IPS-20b (cell line): ENCODE results near the gene PCSK2.

ENCODE experiments used
- H3K27ac ChIP-seq: one replicate; pipeline ENCODE4 v1.5.1; 2013; ENCODE audit warnings: low read length
- H3K27me3 ChIP-seq: 2 replicates; pipeline ENCODE4 v1.6.1; 2013; ENCODE audit warnings: mild to moderate bottlenecking, low read length, inconsistent platforms; ENCODE audit not compliant: insufficient read depth
- H3K36me3 ChIP-seq: 2 replicates; pipeline ENCODE4 v1.6.1; 2013; ENCODE audit warnings: low read depth, mild to moderate bottlenecking, inconsistent platforms, low read length, moderate library complexity; ENCODE audit not compliant: insufficient read depth
- H3K4me1 ChIP-seq: 2 replicates; pipeline ENCODE4 v1.6.1; 2013; ENCODE audit warnings: mild to moderate bottlenecking, control low read depth, inconsistent platforms, low read length, moderate library complexity; ENCODE audit not compliant: insufficient read depth
- H3K4me3 ChIP-seq: 2 replicates; pipeline ENCODE4 v1.5.1; 2013; ENCODE audit warnings: mild to moderate bottlenecking, low read length, inconsistent platforms
- H3K9ac ChIP-seq: 2 replicates; pipeline ENCODE4 v1.6.1; 2013; ENCODE audit warnings: low read depth, mild to moderate bottlenecking, inconsistent platforms, low read length, moderate library complexity
- H3K9me3 ChIP-seq: 2 replicates; pipeline ENCODE4 v1.6.1; 2013; ENCODE audit warnings: mild to moderate bottlenecking, low read depth, low read length, inconsistent platforms; ENCODE audit not compliant: insufficient read depth

The PCSK2 gene

GRCh38 chr20:17494201-17494600 lies 267.4 kb downstream of the PCSK2 start:
- Histone ChIP-seq H3K4me3 (no peak overlapping the region), H3K9me3 (no peaks in the 10 kb centered on the region), H3K36me3 (no peaks in the 10 kb centered on the region), H3K9ac (no peak overlapping the region), H3K4me1 (no peaks in the 10 kb centered on the region), H3K27ac (no peak overlapping the region), H3K27me3 (no peaks in the 10 kb centered on the region)

- no peak overlapping the region for H3K27ac ChIP-seq
- no peaks in the 10 kb centered on the region for H3K27me3 ChIP-seq
- no peaks in the 10 kb centered on the region for H3K36me3 ChIP-seq
- H3K4me3 ChIP-seq, result no peak overlapping the region
- H3K9ac ChIP-seq, result no peak overlapping the region
- no peaks in the 10 kb centered on the region for H3K4me1 ChIP-seq
- H3K9me3 ChIP-seq, result no peaks in the 10 kb centered on the region
Measured at GRCh38 chr20:17495826-17496225, 269.0 kb downstream of the PCSK2 start.

- Histone ChIP-seq H3K27ac (no peak overlapping the region), H3K9me3 (no peaks in the 10 kb centered on the region), H3K4me3 (no peak overlapping the region), H3K36me3 (no peaks in the 10 kb centered on the region), H3K9ac (no peak overlapping the region), H3K4me1 (no peaks in the 10 kb centered on the region), H3K27me3 (no peaks in the 10 kb centered on the region)
Measured at GRCh38 chr20:17497821-17498580, 271.2 kb downstream of the PCSK2 start.

DNA sequence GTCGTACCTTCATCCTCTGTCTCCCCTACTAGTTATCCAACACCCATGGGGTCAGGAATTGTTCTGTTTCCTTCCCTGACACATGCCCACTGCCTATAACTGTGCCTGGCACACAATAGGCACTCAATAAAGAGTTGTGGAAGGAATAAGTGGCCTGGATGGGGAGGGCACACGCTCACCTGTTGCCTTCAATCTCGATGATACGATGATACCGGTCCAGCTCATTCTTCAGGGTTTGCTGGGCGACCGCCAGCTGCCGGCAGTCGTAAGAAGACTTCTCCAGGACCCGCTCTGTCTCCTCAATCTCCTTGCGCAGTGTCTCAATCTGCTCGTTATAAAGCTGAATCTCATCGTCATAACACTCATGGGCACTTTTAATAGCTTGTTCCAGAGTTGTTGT lies 271.8 kb downstream of the PCSK2 start:
- H3K4me1 ChIP-seq, result no peaks in the 10 kb centered on the region
- H3K9me3 ChIP-seq, result no peaks in the 10 kb centered on the region
- H3K27me3 ChIP-seq, result no peaks in the 10 kb centered on the region
- no peak overlapping the region for H3K4me3 ChIP-seq
- H3K27ac ChIP-seq, result no peak overlapping the region
- H3K36me3 ChIP-seq, result no peaks in the 10 kb centered on the region
- no peak overlapping the region for H3K9ac ChIP-seq

- H3K36me3 ChIP-seq, result no peaks in the 10 kb centered on the region
- no peak overlapping the region for H3K27ac ChIP-seq
- no peaks in the 10 kb centered on the region for H3K4me1 ChIP-seq
Measured at GRCh38 chr20:17499041-17499440, 272.2 kb downstream of the PCSK2 start.

DNA sequence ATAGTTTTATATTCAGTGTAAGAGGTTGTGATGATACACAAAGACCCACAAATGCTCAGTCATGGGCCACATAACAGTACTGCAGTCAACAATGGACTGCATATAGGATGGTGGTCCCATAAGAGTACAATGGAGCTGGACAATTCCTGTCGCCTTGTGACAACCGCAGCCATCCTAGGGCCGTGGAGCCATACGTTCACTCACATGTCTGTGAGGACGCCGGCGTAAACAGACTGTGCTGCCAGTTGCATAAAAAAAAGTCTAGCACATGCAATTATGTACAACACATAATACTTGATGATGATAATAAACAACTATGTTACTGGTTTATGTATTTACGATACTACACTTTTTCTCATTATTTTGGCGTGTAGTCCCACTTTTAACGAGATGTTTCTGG lies 273.4 kb downstream of the PCSK2 start:
- H3K36me3 ChIP-seq, result no peaks in the 10 kb centered on the region
- H3K27me3 ChIP-seq, result no peaks in the 10 kb centered on the region
- H3K4me3 ChIP-seq, result no peak overlapping the region
- H3K4me1 ChIP-seq, result no peaks in the 10 kb centered on the region
- no peaks in the 10 kb centered on the region for H3K9me3 ChIP-seq
- H3K27ac ChIP-seq, result no peak overlapping the region
- H3K9ac ChIP-seq, result no peak overlapping the region

More at GRCh38 chr20:17499041-17499440, 272.2 kb downstream of the PCSK2 start:
- Histone ChIP-seq H3K9ac (no peak overlapping the region), H3K9me3 (no peaks in the 10 kb centered on the region), H3K4me3 (no peak overlapping the region), H3K27me3 (no peaks in the 10 kb centered on the region)

DNA sequence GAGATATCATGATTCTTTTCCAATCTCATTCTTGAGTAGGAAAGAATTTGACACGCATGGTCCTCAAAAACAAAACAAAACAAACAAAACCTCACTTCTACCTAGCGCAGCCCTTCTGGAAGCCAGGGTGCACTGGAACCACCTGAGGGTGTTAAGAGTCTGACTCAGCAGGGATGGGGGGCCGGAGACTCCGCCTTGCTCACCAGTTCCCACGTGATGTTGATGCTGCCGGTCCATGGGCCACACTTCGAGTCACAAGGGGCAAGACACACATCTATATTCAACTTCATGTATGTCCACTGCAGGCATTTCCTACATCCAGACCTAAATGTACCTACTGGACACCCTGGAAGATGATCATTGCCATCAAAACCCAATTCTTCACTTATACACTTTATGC lies 274.0 kb downstream of the PCSK2 start:
- Histone ChIP-seq H3K4me1 (no peaks in the 10 kb centered on the region), H3K4me3 (no peak overlapping the region), H3K9ac (no peak overlapping the region), H3K27me3 (peaks cover 4% of the 10 kb centered on the region; the same call in 1 of the 2 replicates), H3K27ac (no peak overlapping the region), H3K9me3 (no peaks in the 10 kb centered on the region), H3K36me3 (no peaks in the 10 kb centered on the region)

DNA sequence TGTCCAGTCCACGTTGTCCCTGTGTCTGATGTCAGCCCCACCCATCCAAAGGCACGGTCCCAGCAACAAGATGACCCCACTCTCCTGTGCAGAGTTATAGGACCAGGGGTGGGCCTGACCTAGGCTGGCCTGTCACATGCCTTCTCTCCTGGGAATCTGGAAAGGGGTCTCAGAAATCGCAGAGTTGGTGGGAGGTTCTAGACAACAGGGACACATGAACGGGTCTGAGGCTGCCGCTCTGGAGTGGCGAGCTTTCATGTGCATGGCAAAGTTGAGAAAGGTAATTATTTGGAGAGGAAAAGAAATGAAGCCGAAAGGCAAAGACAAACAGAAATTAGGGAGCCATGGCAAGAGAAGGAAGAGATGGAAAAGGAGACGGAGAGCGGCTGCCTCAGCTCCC lies 274.9 kb downstream of the PCSK2 start:
- Histone ChIP-seq H3K4me1 (no peaks in the 10 kb centered on the region), H3K36me3 (no peaks in the 10 kb centered on the region), H3K27ac (no peak overlapping the region), H3K27me3 (peaks cover 7% of the 10 kb centered on the region), H3K9me3 (no peaks in the 10 kb centered on the region), H3K4me3 (no peak overlapping the region), H3K9ac (no peak overlapping the region)

DNA sequence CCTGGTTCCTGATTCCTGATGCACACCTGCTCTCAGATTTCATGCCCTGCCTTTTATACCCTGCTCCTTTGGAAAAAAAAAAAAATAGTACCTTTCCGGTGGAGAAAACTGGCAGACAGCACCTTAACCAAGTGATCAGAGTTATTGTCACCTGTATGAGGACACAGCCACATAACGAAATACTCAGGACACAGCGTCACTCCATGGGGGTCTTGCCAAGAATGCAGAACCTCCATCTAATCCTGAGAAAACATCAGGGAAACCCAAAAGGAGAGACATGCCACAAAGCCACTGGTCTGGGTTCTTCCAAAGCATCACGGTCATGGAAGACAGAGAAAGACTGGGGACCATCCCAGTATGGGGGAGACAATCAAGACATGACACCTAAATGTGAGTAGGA lies 275.3 kb downstream of the PCSK2 start:
- H3K4me3 ChIP-seq, result no peak overlapping the region

DNA sequence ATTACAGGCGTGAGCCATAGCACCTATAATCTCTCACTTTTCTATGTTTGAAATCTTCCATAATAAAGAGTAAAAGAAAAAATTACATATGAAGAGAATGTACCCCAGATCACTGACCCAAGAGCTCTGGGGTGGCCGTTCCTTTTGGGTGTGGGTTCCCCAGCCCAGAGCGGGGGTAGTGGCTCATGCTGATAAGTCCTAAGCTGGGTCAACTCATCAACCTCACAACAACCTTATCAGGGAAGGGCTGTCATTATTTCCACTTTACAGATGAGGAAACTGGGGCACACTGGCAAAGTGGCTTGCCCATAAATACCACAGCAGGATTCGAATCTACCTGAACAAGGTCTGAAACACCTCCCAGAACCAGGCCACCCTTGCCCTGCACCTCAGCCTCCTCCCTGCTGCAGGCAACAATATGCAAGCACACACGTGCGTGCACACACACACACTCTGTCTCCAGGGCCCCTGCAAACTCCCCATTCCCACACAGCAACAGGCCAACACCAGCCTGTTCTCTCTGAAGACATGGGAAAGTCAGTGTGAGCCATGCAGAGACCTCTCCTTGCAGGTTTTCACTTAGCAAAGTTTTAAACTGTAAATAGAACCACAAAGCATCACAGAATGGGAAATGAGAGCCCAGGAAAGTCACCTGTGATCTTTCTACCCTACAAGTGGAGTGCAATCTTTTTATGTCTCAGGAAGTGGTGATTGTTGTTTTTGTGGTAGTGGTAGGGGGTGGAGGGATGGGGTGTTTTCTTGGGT lies 276.6 kb downstream of the PCSK2 start:
- H3K4me1 ChIP-seq, result no peaks in the 10 kb centered on the region
- H3K9ac ChIP-seq, result no peak overlapping the region
- H3K9me3 ChIP-seq, result no peaks in the 10 kb centered on the region
- H3K27me3 ChIP-seq, result peaks cover 7% of the 10 kb centered on the region
- H3K27ac ChIP-seq, result no peak overlapping the region
- H3K36me3 ChIP-seq, result no peaks in the 10 kb centered on the region
- H3K4me3 ChIP-seq, result no peak overlapping the region

More for the DNA sequence above, 275.3 kb downstream of the PCSK2 start:
- Histone ChIP-seq H3K27me3 (peaks cover 7% of the 10 kb centered on the region), H3K9me3 (no peaks in the 10 kb centered on the region), H3K27ac (no peak overlapping the region), H3K36me3 (no peaks in the 10 kb centered on the region), H3K9ac (no peak overlapping the region), H3K4me1 (no peaks in the 10 kb centered on the region)

DNA sequence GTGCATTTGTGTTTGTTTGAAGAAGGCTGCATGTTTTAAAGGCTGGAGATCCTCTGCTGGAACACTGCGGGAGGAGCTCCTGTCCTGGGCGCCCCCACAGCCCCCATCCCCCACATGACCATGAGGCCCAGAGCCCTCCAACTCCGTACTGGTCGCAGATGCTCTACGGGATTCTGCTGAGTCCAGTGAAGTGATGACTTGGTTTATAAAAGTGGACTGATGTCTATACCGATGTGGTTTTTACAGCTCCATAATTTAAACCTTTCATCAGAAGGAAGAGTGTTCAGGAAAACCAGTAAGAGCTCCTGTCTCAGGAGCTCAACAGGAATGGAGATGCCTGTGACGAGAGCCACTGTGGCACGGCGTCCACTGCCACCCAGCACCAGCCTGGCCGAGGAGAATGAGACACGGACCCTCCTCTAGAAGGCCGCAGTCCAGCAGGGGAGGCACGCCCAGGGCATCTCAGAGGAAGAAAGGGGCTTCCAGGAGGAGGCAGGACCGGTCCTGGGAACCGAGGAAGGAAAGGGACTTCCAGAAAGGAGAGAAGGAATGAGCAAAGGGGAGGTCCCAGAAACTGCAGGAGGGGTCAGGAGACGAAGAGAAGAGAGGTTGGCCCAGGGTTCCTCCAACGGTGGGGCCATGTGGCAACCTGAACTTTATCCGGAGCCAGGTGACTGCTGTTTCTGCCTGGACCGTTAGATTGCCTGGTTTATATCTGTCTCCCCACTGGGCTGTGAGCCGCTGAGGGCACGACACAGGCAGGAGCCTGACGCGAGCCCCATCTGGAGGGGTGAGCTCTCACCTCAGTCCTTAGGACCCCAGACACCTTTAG lies 277.4 kb downstream of the PCSK2 start:
- no peaks in the 10 kb centered on the region for H3K4me1 ChIP-seq
- H3K27me3 ChIP-seq, result peaks cover 7% of the 10 kb centered on the region
- H3K9me3 ChIP-seq, result no peaks in the 10 kb centered on the region
- no peaks in the 10 kb centered on the region for H3K36me3 ChIP-seq
- H3K4me3 ChIP-seq, result no peak overlapping the region
- H3K9ac ChIP-seq, result no peak overlapping the region; the same call in 1 of the 2 replicates
- no peak overlapping the region for H3K27ac ChIP-seq
